Measurements from ENCODE around the gene NUP214.
"Not testable (repeated sequence)": the region's sequence is repeated elsewhere in the genome, so short reads cannot be mapped to it uniquely, and the experiment has no call there.

The NUP214 gene

DNA sequence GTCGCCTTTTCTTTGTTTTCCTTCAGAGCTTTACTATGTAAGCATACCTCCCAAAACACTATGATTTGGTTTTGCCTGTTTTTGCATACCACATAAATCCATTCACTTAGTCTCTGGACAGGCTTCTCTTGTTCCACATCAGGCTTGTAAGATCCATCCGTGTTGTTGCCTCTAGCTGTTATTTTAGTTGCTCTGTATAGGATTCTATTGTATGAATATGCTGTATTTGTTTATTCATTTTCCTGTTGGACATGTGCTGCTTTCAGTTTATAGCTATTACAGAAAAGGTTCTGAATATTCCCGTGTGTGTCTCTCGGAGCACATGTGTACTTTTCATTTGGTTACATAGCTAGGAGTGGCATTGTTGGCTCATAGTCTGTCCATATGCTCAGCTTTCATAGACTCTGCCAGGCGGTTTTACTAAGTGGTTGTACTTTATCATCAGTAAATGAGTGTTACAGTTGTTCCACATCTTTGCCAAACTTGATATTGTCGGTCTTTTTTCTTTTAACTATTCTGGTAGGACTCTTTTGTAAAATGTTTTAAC lies 41.8 kb downstream of the NUP214 start:
- DNase-seq: no peak

DNA sequence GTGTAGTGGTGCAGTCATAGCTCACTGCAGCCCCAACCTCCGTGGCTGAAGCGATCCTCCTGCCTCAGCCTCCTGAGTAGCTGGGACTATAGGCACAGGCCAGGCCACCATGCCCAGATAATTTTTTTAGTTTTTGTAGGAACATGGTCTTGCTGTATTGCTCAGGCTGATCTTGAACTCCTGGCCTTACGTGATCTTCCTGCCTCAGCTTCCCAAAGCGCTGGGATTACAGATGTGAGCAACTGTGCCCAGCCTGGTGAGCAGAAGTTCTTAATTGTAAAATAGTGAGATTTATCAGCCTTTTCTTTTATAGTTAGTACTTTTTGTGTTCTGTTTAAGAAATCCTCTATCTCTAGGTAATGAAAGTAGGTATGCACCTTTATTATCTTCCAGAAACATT lies 42.5 kb downstream of the NUP214 start:
- DNase-seq: no peak

DNA sequence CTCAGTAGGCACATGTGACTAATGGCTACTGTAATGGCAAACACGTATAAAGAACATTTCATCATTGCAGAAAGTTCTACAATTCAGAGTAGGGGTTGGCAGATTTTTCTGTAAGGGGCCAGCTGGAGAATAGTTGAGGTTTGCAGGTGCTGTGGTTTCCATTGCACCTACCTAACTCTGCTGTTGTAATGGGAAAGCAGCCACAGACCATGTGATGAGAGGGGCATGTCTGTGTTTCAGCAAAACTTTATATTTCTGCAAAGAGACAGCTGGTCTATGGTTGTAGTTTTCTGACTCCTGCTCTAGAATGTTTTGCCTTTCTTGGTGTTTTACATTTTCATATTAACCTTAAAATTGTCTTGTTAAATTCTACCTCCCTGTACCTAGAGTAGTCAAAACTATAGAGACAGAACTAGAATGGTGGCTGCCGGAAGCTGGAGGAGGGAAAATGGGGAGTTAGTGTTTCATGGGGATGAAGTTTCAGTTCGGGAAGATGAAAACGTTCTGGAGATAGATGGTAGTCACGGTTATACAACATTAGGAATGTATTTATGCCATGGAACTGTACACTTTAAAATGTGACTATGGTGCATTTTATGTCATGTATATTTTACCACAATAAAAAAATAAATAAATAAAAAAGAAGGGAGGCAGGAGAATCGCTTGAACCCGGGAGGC lies 44.3 kb downstream of the NUP214 start:
- no peak for DNase-seq

GRCh38 chr9:131173995-131174394 lies 48.6 kb downstream of the NUP214 start:
- no peak for DNase-seq

- DNase-seq: no peak
These were observed 49.4 kb downstream of the NUP214 start for GRCh38 chr9:131174681-131175239.

DNA sequence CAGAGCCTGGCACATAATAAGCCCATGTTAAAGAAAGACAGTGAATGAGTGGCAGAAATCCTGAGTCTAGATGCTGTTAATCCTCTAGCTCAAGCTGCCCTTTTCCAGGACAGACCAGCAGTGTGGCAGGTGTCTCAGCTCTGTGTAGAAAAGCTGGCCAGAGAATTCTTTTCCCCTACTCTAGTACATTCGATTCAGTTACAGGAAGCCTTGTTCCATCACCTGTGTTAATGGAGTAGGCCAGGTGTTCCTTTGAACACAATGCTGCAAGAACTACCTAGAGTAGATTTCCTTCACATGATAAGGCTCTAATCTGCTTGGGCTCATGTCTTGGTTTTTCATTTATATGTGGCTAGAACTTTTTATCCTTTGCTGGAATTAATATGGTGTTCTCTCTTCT lies 52.5 kb downstream of the NUP214 start:
- DNase-seq: no peak

DNA sequence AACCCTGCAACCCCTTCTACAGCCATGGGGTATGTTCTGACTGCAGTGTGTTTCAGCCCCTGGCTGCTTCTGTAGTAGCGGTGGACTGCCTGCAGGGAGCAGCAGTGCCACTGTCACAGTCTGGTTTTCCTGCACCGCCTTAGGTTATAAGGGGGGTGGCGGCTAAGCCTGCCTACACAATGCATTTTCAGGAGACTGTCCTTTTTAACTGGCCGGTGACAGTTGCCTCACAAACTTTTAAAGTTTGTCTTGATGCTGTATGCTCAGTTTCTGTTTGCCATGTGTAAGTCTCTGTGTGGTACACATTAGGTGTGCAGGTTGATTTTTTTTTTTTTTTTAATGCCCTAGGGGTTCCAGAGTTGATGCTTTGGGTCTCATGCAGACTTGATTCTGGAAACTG lies 53.0 kb downstream of the NUP214 start:
- peak; percentile 77 for DNase-seq

DNA sequence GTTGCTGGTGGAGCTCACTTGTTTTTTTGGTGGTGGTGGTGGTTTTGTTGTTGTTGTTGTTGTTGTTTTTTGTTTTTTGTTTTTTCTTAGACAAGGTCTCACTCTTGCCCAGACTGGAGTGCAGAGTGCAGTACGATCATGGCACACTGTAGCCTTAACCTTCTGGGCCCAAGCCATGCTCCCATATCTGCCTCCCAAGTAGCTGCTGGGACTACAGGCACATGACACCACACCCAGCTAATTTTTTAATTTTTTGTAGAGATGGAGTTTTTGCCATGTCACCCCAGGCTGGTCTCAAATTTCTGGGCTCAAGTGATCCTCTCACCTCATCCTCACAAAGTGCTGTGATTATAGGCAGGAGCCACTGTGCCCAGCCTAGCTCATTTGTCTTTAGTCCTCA lies 53.5 kb downstream of the NUP214 start:
- DNase-seq: no peak

GRCh38 chr9:131179561-131180219 lies 54.3 kb downstream of the NUP214 start:
- no peak for DNase-seq

GRCh38 chr9:131180454-131180853 lies 55.1 kb downstream of the NUP214 start:
- no peak for DNase-seq

DNA sequence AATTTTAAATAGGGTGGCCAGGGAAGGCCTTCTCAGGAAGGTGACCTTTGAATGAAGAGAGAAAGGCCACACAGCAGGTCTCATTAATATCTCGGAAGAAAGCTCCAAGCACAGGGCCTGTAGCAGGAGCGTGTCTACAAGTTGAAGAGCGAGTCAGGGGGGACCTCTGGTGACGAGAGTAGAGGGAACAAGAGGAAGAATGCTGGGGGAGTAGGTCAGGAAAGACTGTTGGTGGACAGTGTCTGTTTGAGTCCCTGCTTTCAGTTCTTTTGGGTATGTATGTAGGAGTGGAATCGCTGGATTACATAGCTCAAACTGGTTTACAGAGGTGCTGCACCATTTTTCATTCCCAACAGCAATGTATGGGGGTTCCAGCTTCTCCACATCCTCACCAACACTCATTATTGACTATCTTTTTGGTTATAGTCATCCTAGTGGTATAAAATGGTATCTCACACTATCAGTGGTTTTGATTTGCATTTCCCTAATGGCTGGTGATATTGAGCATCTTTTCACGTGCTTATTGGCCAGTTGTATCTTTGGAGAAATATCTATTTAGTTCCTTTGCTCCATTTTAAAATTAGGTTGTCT lies 55.8 kb downstream of the NUP214 start:
- no peak for DNase-seq

GRCh38 chr9:131185924-131186323 lies 60.5 kb downstream of the NUP214 start:
- DNase-seq: no peak

DNA sequence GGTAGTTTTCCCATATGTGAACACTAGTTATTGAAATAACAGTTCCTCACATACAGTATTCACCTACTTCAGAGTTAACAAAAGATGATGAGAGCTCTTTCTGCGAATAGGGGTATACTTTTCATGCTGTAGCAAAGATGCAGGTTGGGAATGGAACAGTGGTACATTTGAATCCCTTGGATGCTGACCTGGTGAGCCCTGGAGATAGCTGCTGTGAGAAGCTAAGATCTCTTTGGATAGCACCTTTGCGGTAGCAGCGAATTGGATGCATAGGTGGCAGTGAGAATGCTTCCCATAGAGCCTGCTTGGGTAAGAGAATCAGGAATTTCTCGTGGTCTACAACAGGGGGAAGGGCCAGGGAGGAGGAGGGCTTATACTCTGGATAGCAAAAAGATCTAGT lies 61.2 kb downstream of the NUP214 start:
- no peak for DNase-seq

- DNase-seq: no peak
These were observed 62.6 kb downstream of the NUP214 start for GRCh38 chr9:131187957-131188356.

- DNase-seq: no peak
These were observed 63.6 kb downstream of the NUP214 start for GRCh38 chr9:131188976-131189375.

DNA sequence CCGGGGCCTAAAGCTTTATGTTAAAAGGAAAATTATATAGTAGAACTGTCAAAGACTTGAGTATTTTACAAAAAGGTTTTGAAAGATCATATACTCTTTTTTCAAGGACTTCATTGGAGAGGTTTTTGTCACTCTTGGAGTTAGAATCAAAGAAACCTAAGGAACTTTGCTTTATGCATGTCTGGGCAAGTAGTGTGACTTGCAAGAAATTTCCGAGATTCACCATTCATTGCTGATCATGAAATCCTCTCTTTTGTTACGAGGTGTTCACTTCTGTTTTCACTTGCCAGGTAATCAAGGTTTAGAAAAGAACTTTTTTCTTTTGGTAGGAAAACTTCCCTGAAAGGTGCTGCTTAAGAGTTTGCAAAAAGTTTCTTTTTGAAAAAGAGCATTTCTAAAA lies 64.8 kb downstream of the NUP214 start:
- DNase-seq: no peak

DNA sequence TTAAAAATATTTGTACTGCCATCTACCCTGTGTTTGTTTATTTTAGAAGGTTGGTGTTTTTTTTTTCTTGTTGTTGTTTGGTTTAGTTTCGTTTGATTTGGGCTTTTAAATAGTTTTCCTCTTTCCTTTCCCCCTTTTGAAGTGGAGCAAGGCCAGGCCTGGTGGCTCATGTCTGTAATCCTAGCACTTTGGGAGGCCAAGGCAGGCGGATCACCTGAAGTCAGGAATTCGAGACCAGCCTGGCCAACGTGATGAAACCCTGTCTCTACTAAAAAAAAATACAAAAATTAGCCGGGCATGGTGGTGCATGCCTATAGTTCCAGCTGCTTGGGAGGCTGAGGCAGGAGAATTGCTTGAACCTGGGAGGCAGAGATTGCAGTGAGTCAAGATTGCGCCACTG lies 65.6 kb downstream of the NUP214 start:
- not testable (repeated sequence) for DNase-seq

GRCh38 chr9:131191857-131192256 lies 66.5 kb downstream of the NUP214 start:
- DNase-seq: no peak

DNA sequence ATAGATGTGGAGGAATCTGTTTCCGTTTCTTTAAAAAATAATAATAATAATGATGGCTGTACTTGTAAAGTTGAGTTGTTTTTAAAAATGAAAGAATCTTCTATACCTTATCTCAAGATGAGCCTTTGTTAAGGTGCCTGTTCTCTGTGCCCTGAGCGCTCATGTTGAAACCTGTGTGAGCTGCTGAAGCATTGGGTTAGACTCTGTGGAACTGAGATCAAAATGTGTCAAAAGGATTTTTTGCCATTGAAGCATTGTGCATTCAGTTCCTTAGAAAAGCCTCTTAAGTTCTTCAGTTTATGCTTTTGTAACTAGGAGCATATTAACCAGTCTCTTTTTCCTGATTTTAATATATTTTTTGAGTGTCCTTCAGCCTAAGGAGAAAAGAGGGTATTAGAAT lies 67.7 kb downstream of the NUP214 start:
- no peak for DNase-seq

GRCh38 chr9:131194762-131195161 lies 69.4 kb downstream of the NUP214 start:
- no peak for DNase-seq

DNA sequence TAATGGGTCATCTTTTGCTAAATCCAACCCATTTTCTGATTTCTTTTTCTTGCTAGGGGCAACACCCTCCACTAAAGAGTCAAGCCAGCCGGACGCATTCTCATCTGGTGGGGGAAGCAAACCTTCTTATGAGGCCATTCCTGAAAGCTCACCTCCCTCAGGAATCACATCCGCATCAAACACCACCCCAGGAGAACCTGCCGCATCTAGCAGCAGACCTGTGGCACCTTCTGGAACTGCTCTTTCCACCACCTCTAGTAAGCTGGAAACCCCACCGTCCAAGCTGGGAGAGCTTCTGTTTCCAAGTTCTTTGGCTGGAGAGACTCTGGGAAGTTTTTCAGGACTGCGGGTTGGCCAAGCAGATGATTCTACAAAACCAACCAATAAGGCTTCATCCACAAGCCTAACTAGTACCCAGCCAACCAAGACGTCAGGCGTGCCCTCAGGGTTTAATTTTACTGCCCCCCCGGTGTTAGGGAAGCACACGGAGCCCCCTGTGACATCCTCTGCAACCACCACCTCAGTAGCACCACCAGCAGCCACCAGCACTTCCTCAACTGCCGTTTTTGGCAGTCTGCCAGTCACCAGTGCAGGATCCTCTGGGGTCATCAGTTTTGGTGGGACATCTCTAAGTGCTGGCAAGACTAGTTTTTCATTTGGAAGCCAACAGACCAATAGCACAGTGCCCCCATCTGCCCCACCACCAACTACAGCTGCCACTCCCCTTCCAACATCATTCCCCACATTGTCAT lies 72.0 kb downstream of the NUP214 start:
- no peak for DNase-seq

DNA sequence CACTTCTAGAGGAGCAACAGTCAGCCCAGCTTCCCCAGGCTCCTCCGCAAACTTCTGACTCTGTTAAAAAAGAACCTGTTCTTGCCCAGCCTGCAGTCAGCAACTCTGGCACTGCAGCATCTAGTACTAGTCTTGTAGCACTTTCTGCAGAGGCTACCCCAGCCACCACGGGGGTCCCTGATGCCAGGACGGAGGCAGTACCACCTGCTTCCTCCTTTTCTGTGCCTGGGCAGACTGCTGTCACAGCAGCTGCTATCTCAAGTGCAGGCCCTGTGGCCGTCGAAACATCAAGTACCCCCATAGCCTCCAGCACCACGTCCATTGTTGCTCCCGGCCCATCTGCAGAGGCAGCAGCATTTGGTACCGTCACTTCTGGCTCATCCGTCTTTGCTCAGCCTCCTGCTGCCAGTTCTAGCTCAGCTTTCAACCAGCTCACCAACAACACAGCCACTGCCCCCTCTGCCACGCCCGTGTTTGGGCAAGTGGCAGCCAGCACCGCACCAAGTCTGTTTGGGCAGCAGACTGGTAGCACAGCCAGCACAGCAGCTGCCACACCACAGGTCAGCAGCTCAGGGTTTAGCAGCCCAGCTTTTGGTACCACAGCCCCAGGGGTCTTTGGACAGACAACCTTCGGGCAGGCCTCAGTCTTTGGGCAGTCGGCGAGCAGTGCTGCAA lies 72.8 kb downstream of the NUP214 start:
- DNase-seq: no peak

- no peak for DNase-seq
These were observed 76.5 kb downstream of the NUP214 start for GRCh38 chr9:131201856-131202255.
